Measurements from ENCODE around the gene VPREB3.
"Not testable (repeated sequence)": the region's sequence is repeated elsewhere in the genome, so short reads cannot be mapped to it uniquely, and the experiment has no call there.

The VPREB3 gene

GRCh38 chr22:23763954-23764353 lies 9.7 kb upstream of the VPREB3 start:
- DNase-seq = no peak

GRCh38 chr22:23763579-23763945 lies 9.3 kb upstream of the VPREB3 start:
- peak; percentile 45 for DNase-seq

GRCh38 chr22:23762842-23763578 lies 8.8 kb upstream of the VPREB3 start, which contains the start of gene C22orf15:
Gene C22orf15 (plus strand): TSS chr22:23762990. CDS start chr22:23763307, 317 bp downstream.
- no peak for DNase-seq

DNA sequence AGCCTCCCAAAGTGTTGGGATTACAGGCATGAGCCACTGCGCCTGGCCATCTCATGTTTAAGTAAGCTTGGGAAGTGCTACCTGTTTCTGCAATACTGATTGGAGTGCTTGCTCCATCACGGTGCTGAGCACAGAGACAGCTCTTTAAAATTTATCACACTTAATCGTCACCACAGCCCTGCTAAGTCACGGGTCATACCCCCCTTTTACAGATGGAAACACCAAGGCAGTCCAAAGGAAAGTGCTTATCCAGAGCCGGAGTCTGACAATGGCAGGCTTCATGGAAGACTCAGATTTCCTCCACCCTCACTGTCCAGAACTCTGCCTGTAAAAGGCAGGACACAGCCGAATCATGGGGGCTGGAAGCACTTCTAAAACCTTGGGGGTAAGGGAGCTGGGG lies 5.8 kb upstream of the VPREB3 start:
- DNase-seq = no peak

- no peak for DNase-seq
Observed at GRCh38 chr22:23759566-23759965, 5.3 kb upstream of the VPREB3 start.

DNA sequence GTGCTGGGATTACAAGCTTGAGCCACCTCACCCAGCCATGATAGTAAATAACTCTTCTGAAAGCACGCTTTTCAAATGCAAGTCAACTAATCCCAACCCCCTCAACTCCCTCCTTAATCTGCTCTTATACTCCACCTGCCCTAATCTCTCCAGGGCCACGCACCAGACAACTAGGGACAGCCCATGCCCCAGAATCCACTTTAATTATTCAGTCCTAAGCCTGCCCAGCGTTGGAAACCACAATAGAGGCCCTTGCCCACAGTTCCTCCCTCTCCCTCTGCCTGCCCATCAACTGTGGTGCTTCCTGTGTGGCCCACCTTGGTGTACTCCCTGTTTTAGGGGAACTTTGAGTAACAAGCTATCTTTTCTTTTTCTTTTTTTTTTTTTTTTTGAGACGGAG lies 2.7 kb upstream of the VPREB3 start:
- DNase-seq = no peak

GRCh38 chr22:23755711-23756110 lies 1.5 kb upstream of the VPREB3 start:
- no peak for DNase-seq

DNA sequence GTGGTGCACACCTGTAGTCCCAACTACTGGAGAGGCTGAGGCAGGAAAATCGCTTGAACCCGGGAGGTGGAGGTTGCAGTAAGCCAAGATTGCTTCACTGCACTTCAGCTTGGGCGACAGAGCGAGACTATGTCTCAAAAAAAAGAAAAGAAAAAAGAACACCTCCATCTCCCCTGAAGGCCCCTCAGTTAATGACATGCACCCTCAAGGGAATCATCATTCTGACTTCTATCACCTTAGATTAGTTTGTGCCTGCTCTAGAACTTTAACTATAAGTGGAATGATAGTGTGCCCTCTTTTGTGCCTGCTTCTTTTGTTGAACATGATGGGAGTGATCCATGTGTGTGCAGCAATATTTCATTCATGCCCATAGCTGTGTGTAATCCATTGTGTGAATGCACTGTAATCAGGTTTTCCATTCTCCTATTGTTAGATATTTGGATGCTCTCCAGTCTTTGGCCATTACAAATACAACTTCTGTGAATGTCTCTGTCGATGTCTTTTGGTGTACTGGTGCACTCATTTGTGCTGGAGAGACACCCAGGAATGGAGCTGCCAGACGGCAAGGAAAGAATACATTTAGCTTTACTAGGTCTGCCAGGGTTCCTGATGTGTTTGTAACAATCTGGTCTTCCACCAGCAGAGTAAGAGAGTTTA lies 883 bp upstream of the VPREB3 start:
- DNase-seq = no peak

DNA sequence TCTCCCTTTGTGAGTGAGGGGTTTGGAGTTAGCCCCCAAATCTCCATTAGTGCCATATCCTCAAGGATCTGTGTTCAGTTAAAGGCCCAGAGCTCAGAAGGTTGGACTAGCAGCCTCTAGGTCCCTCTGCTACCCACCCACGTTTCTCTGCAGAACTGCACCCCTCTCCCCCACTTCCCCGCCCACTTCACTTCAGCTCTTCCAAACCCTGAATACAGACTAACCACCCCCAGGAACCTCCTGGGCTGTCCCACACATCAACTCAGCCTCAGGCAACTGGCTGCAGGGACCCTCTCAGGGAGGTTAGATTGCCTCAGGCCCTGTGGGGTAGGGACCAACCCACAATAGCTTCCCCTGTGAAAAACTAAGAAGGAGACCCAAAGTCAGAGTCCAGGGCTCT lies 840 bp downstream of the VPREB3 start:
- DNase-seq = no peak

DNA sequence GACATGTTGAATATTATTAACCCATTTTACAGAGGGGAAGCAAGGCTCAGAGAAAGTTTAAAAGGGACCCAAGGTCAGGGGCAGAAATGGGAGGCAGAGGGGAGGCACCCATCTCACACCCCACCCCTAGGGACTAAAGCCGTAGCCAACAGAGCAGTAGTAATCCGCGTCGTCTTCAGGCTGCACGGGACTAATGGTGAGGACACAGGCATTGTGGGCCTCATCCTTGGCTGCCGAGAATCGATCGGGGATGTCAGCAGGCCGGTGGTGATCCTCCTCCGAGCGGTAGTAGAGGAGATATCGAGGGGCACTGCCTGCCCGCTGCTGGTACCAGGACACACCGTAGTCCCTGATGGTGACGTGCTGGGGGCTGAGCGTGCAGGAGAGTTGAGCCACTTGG lies 1.5 kb downstream of the VPREB3 start:
- DNase-seq = no peak

DNA sequence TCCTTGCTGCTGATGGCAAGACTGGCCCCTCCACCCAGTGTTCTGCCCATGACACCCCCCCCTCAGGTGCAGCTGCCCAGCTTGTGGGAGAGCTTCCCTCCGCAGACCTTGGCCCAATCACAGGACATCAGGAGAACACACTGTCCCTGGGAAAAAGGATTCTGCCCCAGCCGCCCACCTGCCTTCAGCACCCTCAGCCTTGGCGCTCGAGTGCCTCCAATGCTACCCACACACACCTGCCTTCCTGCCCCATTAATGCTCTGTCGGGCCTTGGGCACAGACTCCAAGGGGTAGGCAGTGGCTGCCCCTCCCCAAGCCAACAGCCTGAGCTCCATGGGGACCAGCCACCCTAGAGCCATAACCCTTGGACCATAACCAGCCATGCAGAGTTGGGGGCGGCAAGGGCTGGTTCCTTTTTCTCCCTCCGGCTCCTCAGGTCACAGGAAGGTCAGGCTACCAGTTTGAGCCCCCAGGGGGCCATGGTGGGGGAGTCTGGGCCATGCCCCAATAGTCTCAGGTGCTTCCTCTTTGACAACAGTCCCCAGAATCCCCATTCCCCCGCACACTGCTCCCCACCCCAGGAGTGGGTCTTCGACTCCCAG lies 2.0 kb downstream of the VPREB3 start:
- no peak for DNase-seq

- no peak for DNase-seq
Observed at GRCh38 chr22:23751441-23751996, 2.7 kb downstream of the VPREB3 start.

GRCh38 chr22:23750714-23751440 lies 3.3 kb downstream of the VPREB3 start, which contains the start of gene ZNF70:
Gene ZNF70 (minus strand): TSS chr22:23751112. CDS start chr22:23745140, 5,972 bp downstream.
- DNase-seq = peak; percentile 75

DNA sequence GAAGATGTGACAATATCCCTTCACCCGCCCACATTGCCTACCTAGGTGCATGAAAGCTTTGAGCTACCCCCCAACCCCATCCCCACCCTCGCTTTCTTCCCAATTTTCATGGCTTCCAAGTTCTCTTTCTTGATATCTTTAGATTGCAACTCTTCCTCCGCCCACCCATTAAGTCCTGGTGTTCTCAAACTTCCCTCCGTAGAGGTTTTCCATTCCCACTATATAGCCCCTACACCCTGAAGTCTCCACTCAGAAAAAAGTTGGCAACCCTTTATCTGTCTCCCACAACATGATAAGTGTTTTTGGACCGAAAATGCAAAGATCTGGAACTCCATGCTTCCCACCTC lies 3.9 kb downstream of the VPREB3 start:
- DNase-seq = no peak

DNA sequence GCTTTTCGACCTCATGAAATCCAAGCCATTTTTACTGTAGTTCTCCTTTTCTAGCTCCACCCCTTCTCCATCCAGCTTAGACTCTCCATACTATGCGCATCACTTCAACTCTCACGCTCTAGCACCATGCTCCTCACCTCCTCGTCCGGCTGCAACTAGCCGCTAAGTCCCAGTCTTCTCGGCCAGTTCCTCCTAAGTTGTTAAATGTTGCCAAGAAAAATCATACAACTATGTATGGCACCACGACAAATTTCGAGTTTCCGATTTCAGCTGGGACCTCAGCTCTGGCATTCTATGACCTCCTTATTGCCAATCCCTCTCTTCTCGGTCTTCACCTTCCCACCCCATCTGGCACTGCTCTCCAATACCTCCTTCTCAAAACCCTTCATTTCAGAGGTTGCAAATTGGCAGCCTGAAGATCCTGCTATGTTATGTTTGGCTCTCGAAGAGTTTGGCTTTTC lies 4.4 kb downstream of the VPREB3 start:
- no peak for DNase-seq

DNA sequence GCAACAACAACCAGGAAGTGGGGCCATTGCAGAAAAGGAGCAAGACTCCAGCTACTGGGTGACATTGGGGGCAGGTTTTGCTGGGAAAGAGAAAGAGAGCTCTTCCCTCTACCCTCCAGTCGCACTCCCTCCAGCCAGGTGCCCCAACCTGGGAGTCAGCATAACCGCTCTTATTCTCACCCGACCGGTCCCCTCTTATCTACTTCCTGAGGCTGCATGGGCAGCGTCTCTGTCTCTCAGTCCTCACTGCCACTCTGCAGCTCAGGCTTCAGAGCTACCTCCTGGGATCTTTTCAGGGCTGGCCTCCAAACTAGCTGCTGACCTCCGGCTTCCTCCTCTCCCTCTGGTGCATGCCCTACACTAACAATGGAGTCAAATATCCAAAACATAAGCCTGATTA lies 8.4 kb downstream of the VPREB3 start:
- DNase-seq = no peak

DNA sequence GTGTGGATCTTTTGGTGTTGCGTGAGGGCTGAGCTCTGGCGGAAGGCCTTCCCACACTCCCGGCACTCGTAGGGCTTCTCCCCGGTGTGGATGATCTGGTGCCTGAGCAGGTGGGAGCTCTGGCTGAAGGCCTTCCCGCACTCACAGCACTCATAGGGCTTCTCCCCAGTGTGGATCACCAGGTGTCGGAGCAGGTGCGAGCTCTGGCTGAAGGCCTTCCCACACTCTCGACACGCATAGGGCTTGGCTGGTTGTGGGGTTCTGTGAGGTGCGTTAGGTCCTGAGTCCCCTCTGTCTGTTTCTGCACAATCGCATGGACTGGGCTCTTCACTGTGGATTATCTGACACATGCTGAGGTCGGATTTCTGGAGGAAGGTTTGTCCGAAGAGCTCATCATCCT lies 9.7 kb downstream of the VPREB3 start:
- no peak for DNase-seq

- no peak for DNase-seq
Observed at GRCh38 chr22:23744001-23744400, 10.2 kb downstream of the VPREB3 start.

GRCh38 chr22:23743303-23743705 lies 10.9 kb downstream of the VPREB3 start:
- no peak for DNase-seq

DNA sequence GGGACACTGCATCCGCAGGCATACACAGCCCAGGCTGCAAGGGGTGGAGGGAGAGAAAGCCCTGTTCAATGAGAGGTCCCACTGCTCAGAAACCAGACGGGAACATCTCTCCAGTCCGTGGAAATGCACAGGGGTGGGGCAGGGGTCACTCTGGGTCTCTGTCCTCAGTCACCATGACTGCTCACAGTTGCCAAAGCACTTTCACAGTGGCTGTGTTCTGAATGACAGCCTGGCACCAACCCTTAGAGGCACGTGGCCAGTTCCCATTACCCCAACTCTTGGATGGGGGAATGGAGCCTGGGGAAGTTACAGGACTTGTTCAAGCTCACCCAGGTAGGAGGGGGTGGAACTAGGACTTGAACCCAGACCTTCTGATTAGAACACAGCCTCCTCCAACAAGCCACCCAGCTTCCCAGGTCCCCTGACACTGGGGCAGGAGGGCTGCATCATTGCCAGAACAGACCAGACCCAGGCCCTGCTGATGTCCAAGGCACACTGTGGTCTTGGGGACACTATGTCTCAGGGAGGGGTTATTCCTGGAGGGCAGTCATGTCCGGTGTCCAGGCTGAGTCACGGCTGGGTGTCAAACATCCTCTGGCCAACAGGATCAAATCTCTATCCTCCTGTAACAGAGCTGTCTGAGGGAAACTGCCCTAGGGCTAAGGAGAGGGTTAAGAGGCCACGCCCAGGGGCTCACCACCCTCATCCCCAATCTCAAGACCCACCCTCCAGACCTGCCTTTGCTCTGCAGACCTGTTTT lies 11.5 kb downstream of the VPREB3 start:
- no peak for DNase-seq

GRCh38 chr22:23737696-23738095 lies 16.5 kb downstream of the VPREB3 start:
- DNase-seq = no peak

DNA sequence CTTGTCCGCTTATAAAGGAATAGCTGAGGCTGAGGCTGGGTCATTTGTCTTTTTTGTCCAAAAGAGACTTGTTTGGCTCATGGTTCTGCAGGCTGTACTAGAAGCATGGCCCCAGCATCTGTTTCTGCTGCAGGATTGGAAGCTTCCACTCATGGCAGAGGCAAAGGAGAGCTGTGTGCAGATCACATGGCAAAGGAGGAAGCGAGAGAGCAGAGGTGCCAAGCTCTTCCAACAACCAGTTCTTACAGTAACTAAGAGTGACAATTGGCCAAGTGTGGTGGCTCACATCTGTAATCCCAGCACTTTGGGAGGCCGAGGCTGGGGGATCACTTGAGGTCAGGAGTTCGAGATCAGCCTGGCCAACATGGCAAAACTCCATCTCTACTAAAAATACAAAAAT lies 26.1 kb downstream of the VPREB3 start:
- DNase-seq = not testable (repeated sequence)

Data from effector CD4-positive, alpha-beta T cell (primary cell).